ENCODE results near the gene GBGT1. TPM values are rescaled to one million over a fixed set of nuclear protein-coding genes. Genes with fewer than 3 reads are reported as not detected.

GBGT1 gene
- total and polyA plus RNA-seq, 2 experiments from 2014 or later = 3.7 to 22.4 TPM

DNA sequence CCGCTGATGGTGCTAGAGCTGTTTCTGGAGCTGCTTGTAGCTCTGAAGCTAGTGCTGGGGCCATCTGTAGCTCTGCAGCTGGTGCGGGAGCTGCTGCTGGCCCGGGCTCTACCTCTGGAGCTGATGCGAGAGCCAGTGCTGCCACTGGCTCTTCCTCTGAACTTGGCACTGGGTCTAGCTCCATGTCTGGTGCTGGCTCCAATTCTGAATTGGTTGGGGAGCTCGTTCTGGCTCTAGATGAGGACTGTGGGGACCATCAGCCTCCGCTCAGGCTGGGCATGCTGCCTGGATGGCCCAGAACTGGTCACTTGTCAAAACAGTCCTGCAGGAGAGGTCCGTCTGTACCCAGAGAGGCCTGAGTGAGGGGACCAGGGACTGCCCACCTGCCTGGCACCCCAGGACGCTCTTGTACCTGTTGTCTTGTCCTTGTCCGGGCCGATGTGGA, 23.9 kb upstream of the GBGT1 start:
- no peaks in the 10 kb centered on the region for H3K79me2 ChIP-seq (replicated peaks; ENCODE audit: insufficient read depth)
- no peak overlapping the region for H3K27ac Mint-ChIP-seq
- H3K4me3 ChIP-seq = no peak overlapping the region
- H3K9me3 Mint-ChIP-seq = no peaks in the 10 kb centered on the region
- H2AFZ ChIP-seq = no peak overlapping the region
- no peak overlapping the region for H3K4me3 Mint-ChIP-seq
- ATAC-seq = no peak
- H3K9me2 ChIP-seq (ENCODE audit: insufficient read depth) = no peaks in the 10 kb centered on the region
- H3K36me3 Mint-ChIP-seq (ENCODE audit: low read depth) = no peaks in the 10 kb centered on the region
- H3F3A ChIP-seq (replicated peaks; ENCODE audit: low read depth) = no peaks in the 10 kb centered on the region
- peaks cover 2% of the 10 kb centered on the region; the same call in 1 of the 3 replicates for H3K4me1 Mint-ChIP-seq
- TF ChIP-seq, protein P1, sequence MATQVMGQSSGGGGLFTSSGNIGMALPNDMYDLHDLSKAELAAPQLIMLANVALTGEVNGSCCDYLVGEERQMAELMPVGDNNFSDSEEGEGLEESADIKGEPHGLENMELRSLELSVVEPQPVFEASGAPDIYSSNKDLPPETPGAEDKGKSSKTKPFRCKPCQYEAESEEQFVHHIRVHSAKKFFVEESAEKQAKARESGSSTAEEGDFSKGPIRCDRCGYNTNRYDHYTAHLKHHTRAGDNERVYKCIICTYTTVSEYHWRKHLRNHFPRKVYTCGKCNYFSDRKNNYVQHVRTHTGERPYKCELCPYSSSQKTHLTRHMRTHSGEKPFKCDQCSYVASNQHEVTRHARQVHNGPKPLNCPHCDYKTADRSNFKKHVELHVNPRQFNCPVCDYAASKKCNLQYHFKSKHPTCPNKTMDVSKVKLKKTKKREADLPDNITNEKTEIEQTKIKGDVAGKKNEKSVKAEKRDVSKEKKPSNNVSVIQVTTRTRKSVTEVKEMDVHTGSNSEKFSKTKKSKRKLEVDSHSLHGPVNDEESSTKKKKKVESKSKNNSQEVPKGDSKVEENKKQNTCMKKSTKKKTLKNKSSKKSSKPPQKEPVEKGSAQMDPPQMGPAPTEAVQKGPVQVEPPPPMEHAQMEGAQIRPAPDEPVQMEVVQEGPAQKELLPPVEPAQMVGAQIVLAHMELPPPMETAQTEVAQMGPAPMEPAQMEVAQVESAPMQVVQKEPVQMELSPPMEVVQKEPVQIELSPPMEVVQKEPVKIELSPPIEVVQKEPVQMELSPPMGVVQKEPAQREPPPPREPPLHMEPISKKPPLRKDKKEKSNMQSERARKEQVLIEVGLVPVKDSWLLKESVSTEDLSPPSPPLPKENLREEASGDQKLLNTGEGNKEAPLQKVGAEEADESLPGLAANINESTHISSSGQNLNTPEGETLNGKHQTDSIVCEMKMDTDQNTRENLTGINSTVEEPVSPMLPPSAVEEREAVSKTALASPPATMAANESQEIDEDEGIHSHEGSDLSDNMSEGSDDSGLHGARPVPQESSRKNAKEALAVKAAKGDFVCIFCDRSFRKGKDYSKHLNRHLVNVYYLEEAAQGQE (IDR thresholded peaks at IDR 0.05; ENCODE audit: unreplicated experiment) = no peak
- no peak for TF ChIP-seq STAT1 (IDR thresholded peaks at IDR 0.05; ENCODE audit: unreplicated experiment)
- TF ChIP-seq ZNF331 (CRISPR knock-in tag; IDR thresholded peaks at IDR 0.05; ENCODE audit: low read depth) = no peak
- TF ChIP-seq ZNF114 (CRISPR knock-in tag; IDR thresholded peaks at IDR 0.05) = no peak
- TF ChIP-seq, protein P2, sequence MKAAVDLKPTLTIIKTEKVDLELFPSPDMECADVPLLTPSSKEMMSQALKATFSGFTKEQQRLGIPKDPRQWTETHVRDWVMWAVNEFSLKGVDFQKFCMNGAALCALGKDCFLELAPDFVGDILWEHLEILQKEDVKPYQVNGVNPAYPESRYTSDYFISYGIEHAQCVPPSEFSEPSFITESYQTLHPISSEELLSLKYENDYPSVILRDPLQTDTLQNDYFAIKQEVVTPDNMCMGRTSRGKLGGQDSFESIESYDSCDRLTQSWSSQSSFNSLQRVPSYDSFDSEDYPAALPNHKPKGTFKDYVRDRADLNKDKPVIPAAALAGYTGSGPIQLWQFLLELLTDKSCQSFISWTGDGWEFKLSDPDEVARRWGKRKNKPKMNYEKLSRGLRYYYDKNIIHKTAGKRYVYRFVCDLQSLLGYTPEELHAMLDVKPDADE (IDR thresholded peaks at IDR 0.05) = no peak
- TF ChIP-seq, protein P3, sequence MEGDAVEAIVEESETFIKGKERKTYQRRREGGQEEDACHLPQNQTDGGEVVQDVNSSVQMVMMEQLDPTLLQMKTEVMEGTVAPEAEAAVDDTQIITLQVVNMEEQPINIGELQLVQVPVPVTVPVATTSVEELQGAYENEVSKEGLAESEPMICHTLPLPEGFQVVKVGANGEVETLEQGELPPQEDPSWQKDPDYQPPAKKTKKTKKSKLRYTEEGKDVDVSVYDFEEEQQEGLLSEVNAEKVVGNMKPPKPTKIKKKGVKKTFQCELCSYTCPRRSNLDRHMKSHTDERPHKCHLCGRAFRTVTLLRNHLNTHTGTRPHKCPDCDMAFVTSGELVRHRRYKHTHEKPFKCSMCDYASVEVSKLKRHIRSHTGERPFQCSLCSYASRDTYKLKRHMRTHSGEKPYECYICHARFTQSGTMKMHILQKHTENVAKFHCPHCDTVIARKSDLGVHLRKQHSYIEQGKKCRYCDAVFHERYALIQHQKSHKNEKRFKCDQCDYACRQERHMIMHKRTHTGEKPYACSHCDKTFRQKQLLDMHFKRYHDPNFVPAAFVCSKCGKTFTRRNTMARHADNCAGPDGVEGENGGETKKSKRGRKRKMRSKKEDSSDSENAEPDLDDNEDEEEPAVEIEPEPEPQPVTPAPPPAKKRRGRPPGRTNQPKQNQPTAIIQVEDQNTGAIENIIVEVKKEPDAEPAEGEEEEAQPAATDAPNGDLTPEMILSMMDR (conservative IDR thresholded peaks at IDR 0.05; ENCODE audit: low read depth in 2 of 2) = no peak
- no peak for TF ChIP-seq EZH2phosphoT487 (IDR thresholded peaks at IDR 0.05; ENCODE audit: unreplicated experiment)
- no peak for TF ChIP-seq CREB1 (CRISPR knock-in tag; IDR thresholded peaks at IDR 0.05; ENCODE audit: low read depth)
- TF ChIP-seq, protein P4, sequence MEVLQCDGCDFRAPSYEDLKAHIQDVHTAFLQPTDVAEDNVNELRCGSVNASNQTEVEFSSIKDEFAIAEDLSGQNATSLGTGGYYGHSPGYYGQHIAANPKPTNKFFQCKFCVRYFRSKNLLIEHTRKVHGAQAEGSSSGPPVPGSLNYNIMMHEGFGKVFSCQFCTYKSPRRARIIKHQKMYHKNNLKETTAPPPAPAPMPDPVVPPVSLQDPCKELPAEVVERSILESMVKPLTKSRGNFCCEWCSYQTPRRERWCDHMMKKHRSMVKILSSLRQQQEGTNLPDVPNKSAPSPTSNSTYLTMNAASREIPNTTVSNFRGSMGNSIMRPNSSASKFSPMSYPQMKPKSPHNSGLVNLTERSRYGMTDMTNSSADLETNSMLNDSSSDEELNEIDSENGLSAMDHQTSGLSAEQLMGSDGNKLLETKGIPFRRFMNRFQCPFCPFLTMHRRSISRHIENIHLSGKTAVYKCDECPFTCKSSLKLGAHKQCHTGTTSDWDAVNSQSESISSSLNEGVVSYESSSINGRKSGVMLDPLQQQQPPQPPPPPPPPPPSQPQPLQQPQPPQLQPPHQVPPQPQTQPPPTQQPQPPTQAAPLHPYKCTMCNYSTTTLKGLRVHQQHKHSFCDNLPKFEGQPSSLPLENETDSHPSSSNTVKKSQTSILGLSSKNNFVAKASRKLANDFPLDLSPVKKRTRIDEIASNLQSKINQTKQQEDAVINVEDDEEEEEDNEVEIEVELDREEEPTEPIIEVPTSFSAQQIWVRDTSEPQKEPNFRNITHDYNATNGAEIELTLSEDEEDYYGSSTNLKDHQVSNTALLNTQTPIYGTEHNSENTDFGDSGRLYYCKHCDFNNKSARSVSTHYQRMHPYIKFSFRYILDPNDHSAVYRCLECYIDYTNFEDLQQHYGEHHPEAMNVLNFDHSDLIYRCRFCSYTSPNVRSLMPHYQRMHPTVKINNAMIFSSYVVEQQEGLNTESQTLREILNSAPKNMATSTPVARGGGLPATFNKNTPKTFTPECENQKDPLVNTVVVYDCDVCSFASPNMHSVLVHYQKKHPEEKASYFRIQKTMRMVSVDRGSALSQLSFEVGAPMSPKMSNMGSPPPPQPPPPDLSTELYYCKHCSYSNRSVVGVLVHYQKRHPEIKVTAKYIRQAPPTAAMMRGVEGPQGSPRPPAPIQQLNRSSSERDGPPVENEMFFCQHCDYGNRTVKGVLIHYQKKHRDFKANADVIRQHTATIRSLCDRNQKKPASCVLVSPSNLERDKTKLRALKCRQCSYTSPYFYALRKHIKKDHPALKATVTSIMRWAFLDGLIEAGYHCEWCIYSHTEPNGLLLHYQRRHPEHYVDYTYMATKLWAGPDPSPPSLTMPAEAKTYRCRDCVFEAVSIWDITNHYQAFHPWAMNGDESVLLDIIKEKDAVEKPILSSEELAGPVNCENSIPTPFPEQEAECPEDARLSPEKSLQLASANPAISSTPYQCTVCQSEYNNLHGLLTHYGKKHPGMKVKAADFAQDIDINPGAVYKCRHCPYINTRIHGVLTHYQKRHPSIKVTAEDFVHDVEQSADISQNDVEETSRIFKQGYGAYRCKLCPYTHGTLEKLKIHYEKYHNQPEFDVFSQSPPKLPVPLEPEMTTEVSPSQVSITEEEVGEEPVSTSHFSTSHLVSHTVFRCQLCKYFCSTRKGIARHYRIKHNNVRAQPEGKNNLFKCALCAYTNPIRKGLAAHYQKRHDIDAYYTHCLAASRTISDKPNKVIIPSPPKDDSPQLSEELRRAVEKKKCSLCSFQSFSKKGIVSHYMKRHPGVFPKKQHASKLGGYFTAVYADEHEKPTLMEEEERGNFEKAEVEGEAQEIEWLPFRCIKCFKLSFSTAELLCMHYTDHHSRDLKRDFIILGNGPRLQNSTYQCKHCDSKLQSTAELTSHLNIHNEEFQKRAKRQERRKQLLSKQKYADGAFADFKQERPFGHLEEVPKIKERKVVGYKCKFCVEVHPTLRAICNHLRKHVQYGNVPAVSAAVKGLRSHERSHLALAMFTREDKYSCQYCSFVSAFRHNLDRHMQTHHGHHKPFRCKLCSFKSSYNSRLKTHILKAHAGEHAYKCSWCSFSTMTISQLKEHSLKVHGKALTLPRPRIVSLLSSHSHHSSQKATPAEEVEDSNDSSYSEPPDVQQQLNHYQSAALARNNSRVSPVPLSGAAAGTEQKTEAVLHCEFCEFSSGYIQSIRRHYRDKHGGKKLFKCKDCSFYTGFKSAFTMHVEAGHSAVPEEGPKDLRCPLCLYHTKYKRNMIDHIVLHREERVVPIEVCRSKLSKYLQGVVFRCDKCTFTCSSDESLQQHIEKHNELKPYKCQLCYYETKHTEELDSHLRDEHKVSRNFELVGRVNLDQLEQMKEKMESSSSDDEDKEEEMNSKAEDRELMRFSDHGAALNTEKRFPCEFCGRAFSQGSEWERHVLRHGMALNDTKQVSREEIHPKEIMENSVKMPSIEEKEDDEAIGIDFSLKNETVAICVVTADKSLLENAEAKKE (CRISPR knock-in tag; IDR thresholded peaks at IDR 0.05) = no peak
- no peak for TF ChIP-seq POLR2AphosphoS5 (IDR thresholded peaks at IDR 0.05; ENCODE audit: low read depth)
- no peak for TF ChIP-seq NANOG (IDR thresholded peaks at IDR 0.05; ENCODE audit: borderline replicate concordance)
- TF ChIP-seq JUNB (IDR thresholded peaks at IDR 0.05; ENCODE audit: unreplicated experiment) = no peak
- TF ChIP-seq EZH2 (IDR thresholded peaks at IDR 0.05; ENCODE audit: low read depth, unreplicated experiment) = no peak
- H3K4me2 ChIP-seq = no peak overlapping the region
- H3K27me3 ChIP-seq (ENCODE audit: insufficient read depth) = peaks cover 10% of the 10 kb centered on the region; the same call in 1 of the 2 replicates
- no peaks in the 10 kb centered on the region for H3K4me1 ChIP-seq (ENCODE audit: insufficient read depth)
- H3K36me3 ChIP-seq (ENCODE audit: insufficient read depth) = no peaks in the 10 kb centered on the region
- H4K20me1 ChIP-seq (replicated peaks; ENCODE audit: insufficient read depth) = no peaks in the 10 kb centered on the region
- H3K27ac ChIP-seq (ENCODE audit: low read depth) = no peak overlapping the region
- H3K27me3 Mint-ChIP-seq (ENCODE audit: insufficient read depth, low read depth, poor library complexity) = peaks cover 19% of the 10 kb centered on the region
- no peak for DNase-seq (ENCODE audit: low spot score)

Data from GM23338 (cell line).